ENCODE measurements around the gene USP5.

USP5 gene

GRCh38 chr12:6840330-6840729, 11.6 kb upstream of the USP5 start:
- DNase-seq (ENCODE audit: low spot score) = no peak

DNA sequence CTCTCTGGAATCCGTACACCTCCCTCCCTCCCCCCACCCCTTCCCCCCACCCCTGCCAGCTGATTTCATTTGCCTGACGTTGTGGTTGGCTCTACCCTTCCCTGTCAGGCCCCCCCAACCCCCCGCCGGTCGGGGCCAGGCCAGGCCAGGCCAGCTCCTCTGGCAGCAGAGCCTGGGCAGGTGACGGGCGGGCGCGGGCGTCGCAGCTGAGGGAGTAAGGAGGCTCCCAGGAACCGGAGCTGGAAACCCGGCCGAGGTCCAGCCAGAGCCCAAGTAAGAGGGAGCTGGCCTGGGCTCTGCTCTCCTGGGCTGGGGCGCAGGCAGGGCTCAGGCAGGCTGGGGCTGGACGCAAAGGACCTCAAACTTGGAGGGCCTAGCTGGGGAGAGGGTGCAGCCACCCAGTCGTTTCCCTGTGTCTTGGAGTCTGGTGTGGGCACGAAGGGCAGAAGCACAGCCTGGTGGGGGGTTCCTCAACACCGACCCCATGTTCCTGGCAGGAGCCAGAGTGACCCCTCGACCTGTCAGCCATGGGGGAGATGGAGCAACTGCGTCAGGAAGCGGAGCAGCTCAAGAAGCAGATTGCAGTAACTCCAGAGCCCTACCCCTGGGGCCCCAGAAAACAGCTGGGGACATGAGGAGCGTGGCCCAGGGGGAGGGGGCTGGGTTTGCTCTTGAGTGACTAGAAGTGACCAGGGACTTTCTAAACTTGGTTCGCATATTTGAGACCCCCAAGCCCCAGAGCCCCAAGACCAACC, 11.0 kb upstream of the USP5 start, which contains the start of gene GNB3:
Gene GNB3 (plus strand): TSS at position 165 of the 755 bp plus-strand sequence. CDS start 363 bp downstream, at position 528.
- DNase-seq (ENCODE audit: low spot score) = no peak

DNA sequence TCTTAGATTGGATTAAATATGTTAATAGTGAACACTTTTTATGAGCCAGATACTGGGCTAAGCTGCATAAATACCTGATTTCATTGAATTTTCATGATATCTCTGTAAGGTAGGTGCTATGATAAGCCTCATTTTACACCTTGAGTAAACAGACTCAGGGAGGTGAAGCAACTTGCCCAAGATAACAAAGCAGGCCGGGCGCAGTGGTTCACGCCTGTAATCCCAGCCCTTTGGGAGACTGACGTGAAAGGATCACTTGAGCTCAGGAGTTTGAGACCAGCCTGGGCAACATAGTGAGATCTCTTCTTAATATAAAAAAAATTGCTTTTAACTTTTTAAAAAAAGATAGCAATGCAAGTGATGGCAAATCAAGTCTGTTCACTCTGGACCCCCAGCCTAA, 9.9 kb upstream of the USP5 start:
- no peak for DNase-seq (ENCODE audit: low spot score)

DNA sequence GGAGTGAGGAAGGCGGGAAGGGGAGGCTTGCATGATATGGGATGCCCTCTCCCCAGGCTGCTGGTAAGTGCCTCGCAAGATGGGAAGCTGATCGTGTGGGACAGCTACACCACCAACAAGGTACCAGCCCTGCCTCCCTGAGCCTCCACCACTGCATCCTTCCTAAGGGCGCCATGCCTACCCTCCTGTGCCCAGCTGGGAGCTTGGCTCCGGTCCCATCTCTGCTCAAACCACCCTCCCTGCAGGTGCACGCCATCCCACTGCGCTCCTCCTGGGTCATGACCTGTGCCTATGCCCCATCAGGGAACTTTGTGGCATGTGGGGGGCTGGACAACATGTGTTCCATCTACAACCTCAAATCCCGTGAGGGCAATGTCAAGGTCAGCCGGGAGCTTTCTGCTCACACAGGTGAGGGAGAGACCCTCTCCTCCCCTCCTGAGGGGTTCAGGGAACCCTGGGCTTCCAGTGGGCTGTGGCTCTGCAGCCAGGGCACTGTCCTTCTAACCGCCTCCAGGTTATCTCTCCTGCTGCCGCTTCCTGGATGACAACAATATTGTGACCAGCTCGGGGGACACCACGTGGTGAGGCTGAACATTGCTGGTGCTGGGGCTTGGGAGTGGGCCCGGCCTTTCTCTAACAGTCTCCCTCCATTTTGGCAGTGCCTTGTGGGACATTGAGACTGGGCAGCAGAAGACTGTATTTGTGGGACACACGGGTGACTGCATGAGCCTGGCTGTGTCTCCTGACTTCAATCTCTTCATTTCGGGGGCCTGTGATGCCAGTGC, 8.6 kb upstream of the USP5 start:
- no peak for DNase-seq (ENCODE audit: low spot score)

DNA sequence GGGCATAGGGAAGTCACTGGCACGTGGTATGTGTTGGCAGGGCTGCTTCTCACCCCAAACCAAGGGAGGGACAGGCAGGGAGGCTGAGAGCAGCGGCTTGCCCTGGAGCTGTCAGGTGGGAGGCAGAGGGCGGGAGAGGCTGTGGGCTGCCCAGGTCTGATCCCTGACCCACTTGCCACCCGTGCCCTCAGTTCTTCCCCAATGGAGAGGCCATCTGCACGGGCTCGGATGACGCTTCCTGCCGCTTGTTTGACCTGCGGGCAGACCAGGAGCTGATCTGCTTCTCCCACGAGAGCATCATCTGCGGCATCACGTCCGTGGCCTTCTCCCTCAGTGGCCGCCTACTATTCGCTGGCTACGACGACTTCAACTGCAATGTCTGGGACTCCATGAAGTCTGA, 6.6 kb upstream of the USP5 start:
- no peak for DNase-seq (ENCODE audit: low spot score)

GRCh38 chr12:6846316-6846869, 5.6 kb upstream of the USP5 start:
- DNase-seq (ENCODE audit: low spot score) = no peak

DNA sequence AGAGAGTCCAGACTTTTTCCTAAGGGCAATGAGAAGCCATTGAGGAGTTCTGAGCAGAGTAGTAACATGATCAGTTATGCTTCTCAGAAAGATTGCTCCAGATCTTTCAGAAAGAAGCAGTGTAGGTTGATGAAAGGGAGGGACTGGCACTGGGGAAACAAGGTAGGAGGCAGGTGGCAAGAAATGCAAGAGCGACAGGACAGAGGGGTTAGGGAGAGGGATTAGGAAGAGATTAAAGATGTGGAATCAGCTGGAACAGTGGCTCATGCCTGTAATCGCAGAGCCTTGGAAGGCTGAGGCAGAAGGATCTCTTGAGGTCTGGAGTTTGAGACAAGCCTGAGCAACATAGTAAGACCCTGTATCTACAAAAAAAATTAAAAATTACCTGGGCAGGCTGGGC, 4.3 kb upstream of the USP5 start:
- DNase-seq (ENCODE audit: low spot score) = no peak

DNA sequence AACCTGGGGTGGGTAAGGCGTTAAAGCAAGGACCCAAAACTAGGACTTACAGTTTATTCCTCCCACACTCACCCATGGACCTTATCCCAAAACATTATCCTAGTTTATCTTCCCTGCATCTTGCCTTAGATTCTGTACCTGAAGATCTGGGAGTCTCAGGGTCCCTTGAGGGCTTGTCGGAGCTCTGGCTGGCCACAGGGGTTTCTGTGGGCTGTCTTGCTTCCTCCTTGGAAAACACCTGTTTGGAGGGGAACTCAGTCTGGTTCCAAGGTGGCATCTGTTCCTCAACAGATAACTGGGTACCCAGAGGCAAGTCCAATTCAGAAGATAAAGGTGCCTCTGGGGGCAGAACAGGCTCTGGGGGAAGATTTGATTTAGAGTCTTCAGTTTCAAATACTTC, 2.5 kb upstream of the USP5 start:
- DNase-seq (ENCODE audit: low spot score) = no peak

- no peak for DNase-seq (ENCODE audit: low spot score)
Measured at GRCh38 chr12:6849976-6850560, 1.9 kb upstream of the USP5 start.

DNA sequence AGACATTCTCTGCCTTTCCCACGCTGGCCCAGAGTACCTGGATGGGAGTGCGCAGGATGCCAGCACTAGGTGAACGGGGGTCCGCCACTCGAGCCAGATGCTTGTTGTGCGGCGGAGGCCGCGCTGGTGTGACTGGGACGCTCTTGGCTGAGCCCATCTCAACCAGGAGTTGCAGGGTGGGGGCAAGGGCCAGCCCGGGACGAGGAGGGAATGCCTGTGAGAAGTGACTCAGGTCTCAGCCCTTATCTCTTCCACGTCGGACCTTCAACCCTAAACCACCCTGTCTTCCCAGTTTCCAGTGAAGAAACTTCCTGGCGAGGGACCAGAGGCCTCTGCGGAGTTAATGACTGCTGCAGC, 1.2 kb upstream of the USP5 start:
- no peak for DNase-seq (ENCODE audit: low spot score)

DNA sequence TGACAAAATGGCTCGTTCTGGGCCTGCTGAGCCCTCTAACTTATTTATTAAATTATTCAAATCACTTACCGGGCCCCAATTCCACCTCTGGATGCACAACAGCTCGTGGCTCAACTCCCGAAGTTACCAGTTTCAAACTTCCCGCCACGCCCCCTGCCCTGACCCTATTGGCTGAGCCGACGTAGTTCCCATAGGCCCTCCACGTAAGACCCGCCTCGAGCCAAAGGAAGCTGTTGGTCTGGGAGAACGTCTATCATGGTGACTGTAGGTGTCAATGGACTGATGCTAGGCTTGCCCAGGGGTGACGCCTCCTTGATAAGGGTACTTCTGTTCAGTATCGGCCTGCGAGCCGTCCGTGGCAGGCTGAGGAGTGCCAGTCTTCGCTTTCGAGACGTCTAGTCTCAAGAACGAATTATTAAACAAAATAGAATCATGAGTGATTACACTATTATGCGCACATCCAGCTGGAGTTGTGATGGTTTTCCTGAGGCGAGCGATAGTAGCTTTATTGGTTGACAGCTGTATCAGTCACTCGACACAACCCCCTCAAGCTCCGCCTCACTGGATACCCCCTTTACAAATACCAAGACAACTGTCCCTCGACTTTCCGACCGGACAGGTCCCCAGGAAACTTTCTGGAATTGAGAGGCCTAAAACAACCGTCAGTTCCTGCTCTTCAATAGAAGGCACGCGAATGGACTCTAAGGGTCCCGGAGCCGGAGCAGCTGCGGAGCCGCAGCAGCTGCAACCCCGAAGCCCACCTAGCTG, 613 bp upstream of the USP5 start, which contains the start of gene CDCA3:
Gene CDCA3 (minus strand): TSS at position 134 of the 768 bp plus-strand sequence. CDS start 334 bp downstream, outside the sequence.
- DNase-seq (ENCODE audit: low spot score) = peak; percentile 99

GRCh38 chr12:6852651-6853354, 853 bp downstream of the USP5 start:
- DNase-seq (ENCODE audit: low spot score) = peak; percentile 41

GRCh38 chr12:6853626-6854025, 1.7 kb downstream of the USP5 start:
- DNase-seq (ENCODE audit: low spot score) = no peak

DNA sequence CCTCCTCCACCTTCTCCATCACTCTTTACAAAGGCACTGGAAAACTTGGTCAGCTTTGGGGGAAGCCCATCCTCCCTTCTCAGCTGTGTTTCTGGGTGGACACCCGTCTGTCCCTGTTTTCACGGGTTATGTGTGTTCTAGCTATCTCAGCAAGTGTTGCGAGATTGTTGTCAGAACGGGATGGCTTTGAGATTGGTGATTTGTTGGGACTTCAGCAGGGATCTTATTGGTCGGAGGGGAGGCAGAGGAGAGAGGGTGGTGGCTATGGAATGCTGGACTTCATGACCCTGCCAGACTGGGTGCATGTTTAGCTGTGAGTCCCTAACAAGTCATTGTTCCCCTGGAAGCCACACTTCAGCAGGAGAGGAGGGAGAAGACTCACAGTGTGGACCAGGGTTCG, 2.1 kb downstream of the USP5 start:
- DNase-seq (ENCODE audit: low spot score) = no peak

DNA sequence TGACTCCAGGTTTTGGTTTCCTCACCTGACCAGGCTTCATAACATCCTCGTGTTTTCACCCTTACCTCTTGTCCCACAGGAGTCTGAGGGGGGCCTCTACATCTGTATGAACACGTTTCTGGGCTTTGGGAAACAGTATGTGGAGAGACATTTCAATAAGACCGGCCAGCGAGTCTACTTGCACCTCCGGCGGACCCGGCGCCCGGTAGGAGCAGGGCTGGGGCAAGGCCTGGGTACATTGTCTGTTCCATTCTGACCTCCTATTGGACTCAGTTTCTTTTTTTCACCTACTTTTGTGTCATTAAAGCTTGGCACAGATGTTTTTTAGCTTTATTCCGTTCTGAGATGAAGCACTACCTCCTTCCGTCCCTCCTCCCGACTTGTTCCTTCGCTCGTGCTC, 3.4 kb downstream of the USP5 start:
- no peak for DNase-seq (ENCODE audit: low spot score)

DNA sequence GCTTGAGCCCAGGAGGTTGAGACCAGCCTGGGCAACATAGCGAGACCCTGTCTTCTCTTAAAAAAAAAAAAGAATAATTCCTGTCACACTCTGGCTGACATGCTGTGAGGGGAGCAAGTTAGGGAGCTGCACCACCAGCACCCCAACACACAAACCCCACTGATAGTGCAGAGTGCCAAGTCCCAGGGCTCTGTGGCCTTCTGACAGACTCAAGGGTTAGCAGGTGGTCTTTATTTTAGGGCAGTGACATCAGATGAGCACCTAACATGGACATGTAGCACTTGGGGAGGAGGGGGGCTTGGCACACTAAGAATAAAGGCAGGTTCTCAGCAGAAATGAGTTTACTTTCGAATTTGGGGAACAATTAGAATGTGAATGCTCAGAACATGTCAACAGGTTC, 6.8 kb downstream of the USP5 start:
- no peak for DNase-seq (ENCODE audit: low spot score)

DNA sequence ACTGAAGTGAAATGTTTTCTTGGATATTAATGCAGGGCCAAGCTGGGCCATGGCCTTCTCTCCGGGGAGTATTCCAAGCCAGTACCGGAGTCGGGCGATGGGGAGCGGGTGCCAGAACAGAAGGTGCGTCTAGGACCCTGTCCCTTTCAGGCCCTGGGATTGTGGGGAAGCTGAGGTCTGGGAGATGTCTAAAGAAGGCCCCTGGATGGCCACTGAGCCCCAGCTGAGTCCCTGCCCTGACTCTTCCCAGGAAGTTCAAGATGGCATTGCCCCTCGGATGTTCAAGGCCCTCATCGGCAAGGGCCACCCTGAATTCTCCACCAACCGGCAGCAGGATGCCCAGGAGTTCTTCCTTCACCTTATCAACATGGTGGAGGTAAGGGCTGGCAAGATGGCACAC, 8.2 kb downstream of the USP5 start:
- no peak for DNase-seq (ENCODE audit: low spot score)

GRCh38 chr12:6860942-6861341, 9.0 kb downstream of the USP5 start:
- no peak for DNase-seq (ENCODE audit: low spot score)

- DNase-seq (ENCODE audit: low spot score) = no peak
Measured at GRCh38 chr12:6861391-6861790, 9.4 kb downstream of the USP5 start.

DNA sequence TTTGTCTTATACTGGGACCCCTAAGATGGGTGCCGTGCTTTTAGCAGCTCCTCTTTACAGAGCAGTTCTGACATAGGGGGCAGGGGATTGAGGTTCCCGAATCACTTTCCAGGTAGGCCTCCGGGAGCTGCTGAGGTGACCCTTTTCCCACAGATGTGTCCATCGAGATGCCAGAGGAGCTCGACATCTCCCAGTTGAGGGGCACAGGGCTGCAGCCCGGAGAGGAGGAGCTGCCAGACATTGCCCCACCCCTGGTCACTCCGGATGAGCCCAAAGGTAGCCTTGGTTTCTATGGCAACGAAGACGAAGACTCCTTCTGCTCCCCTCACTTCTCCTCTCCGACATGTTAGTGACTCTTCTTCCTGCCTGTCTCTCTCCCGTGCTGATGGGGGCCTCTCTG, 11.1 kb downstream of the USP5 start:
- DNase-seq (ENCODE audit: low spot score) = no peak

DNA sequence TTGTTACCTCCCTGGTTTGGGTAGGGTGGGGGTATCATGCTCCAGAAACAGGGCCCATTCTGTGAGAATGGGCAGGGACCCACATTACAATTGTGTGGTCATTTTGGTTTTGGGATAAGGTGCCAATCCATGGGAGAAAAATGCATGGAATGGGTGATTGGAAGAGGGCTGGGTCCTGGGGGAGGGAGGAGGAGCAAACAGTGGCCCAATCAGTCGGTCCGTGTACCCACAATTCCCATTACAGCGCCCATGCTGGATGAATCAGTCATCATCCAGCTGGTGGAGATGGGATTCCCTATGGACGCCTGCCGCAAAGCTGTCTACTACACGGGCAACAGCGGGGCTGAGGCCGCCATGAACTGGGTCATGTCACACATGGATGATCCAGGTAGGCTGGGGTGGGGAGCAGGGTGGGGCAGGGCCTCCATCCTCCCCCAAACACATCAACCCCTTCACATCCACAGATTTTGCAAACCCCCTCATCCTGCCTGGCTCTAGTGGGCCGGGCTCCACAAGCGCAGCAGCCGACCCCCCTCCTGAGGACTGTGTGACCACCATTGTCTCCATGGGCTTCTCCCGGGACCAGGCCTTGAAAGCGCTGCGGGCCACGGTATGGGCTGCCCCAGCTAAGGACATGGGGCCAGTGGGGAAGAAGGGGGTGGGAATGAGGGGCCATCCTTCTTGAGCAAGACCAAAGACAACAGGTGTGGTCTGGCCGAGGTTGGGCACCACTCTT, 11.8 kb downstream of the USP5 start:
- DNase-seq (ENCODE audit: low spot score) = no peak

Measured in cerebellar cortex (tissue), 1 donor.